Fibroblast of skin of left biceps (primary cell): ENCODE data around the gene MYO7A.

Source experiments
- DNase-seq, 2 experiments: peaks; one replicate each; pipeline ENCODE4 v3.0.0-alpha.2; 2013; ENCODE audit warnings: low read depth in 2 of 2

MYO7A gene

GRCh38 chr11:77111946-77112345 lies 16.1 kb upstream of the MYO7A start:
- DNase-seq = no peak

- DNase-seq = no peak
Observed at GRCh38 chr11:77112641-77113381, 15.2 kb upstream of the MYO7A start.

- no peak for DNase-seq
Observed at GRCh38 chr11:77113382-77114088, 14.5 kb upstream of the MYO7A start.

GRCh38 chr11:77114089-77114463 lies 14.0 kb upstream of the MYO7A start:
- DNase-seq = no peak

- DNase-seq = no peak
Observed at GRCh38 chr11:77115181-77115611, 12.8 kb upstream of the MYO7A start.

GRCh38 chr11:77115956-77116355 lies 12.1 kb upstream of the MYO7A start:
- DNase-seq = no peak

GRCh38 chr11:77117492-77117891 lies 10.6 kb upstream of the MYO7A start:
- no peak for DNase-seq

- DNase-seq = no peak
Observed at GRCh38 chr11:77118086-77118485, 10.0 kb upstream of the MYO7A start.

- no peak for DNase-seq
Observed at GRCh38 chr11:77118971-77119370, 9.1 kb upstream of the MYO7A start.

- DNase-seq = no peak
Observed at GRCh38 chr11:77119531-77119936, 8.5 kb upstream of the MYO7A start.

- no peak for DNase-seq
Observed at GRCh38 chr11:77120571-77120970, 7.5 kb upstream of the MYO7A start.

- DNase-seq = no peak
Observed at GRCh38 chr11:77121096-77121640, 6.9 kb upstream of the MYO7A start.

GRCh38 chr11:77121876-77122575 lies 6.0 kb upstream of the MYO7A start:
- no peak for DNase-seq

- no peak for DNase-seq
Observed at GRCh38 chr11:77122576-77123212, 5.4 kb upstream of the MYO7A start.

GRCh38 chr11:77123591-77123990 lies 4.5 kb upstream of the MYO7A start:
- no peak for DNase-seq

- DNase-seq = no peak
Observed at GRCh38 chr11:77124041-77124440, 4.0 kb upstream of the MYO7A start.

GRCh38 chr11:77124488-77124887 lies 3.6 kb upstream of the MYO7A start:
- DNase-seq = no peak

GRCh38 chr11:77125191-77125590 lies 2.9 kb upstream of the MYO7A start:
- no peak for DNase-seq

- DNase-seq = no peak
Observed at GRCh38 chr11:77125695-77126094, 2.4 kb upstream of the MYO7A start.

- no peak for DNase-seq
Observed at GRCh38 chr11:77126156-77126775, 1.8 kb upstream of the MYO7A start.

- DNase-seq = no peak
Observed at GRCh38 chr11:77126861-77127234, 1.2 kb upstream of the MYO7A start.
